H1 (cell line): ENCODE measurements around the gene SLC2A13. TPM values are rescaled to one million over a fixed set of nuclear protein-coding genes. Genes with fewer than 3 reads are reported as not detected.

Experiments
- CTCF ChIA-PET: fragments of 300-600 bp; sonication (Branson Sonifier 250); formaldehyde crosslinking; loops from one replicate; lab custom pipeline; 2021; ENCODE audit not compliant: partially characterized antibody; lab: Charles Lee
- POLR2A ChIA-PET: fragments of 300-600 bp; sonication (Branson Sonifier 250); formaldehyde crosslinking; loops from one replicate; lab custom pipeline; 2021; ENCODE audit warnings: inconsistent platforms; ENCODE audit not compliant: partially characterized antibody; lab: Charles Lee
- DNase-seq, 2 experiments: peaks; one replicate each; pipeline versions ENCODE4 v3.0.0 to v3.0.0-alpha.2; 2010 to 2022; ENCODE audit warnings: low spot score in 2 of 2, low read depth in 1 of 2, mixed read lengths in 1 of 2
- FAIRE-seq: peaks from 2 replicates; lab custom pipeline; 2011; peaks lifted over from hg19 to GRCh38; lab: Jason Lieb, UNC
- H2AFZ ChIP-seq: 2 replicates; pipeline ENCODE4 v1.8.1; 2012; ENCODE audit warnings: low read length, inconsistent platforms
- H2AK5ac ChIP-seq: 2 replicates; pipeline ENCODE4 v1.6.1; 2013; ENCODE audit warnings: low read depth, low read length
- H2BK120ac ChIP-seq: replicated peaks from 2 replicates; pipeline ENCODE3; 2013; ENCODE audit warnings: low read depth, low read length, inconsistent platforms
- H2BK12ac ChIP-seq: 2 replicates; pipeline ENCODE4 v1.6.1; 2013; ENCODE audit warnings: low read depth, low read length
- H2BK15ac ChIP-seq: 2 replicates; pipeline ENCODE4 v1.6.1; 2013; ENCODE audit warnings: low read length
- H2BK20ac ChIP-seq: 2 replicates; pipeline ENCODE4 v1.6.1; 2013; ENCODE audit warnings: low read length
- H2BK5ac ChIP-seq: 2 replicates; pipeline ENCODE4 v1.6.1; 2013; ENCODE audit warnings: low read depth, low read length
- H3K14ac ChIP-seq: 2 replicates; pipeline ENCODE4 v1.6.1; 2013; ENCODE audit warnings: inconsistent platforms; ENCODE audit not compliant: insufficient read length
- H3K18ac ChIP-seq: 2 replicates; pipeline ENCODE4 v1.6.1; 2013; ENCODE audit warnings: low read length; ENCODE audit errors: extremely low read depth
- H3K23ac ChIP-seq: 2 replicates; pipeline ENCODE4 v1.6.1; 2013; ENCODE audit warnings: inconsistent platforms; ENCODE audit not compliant: insufficient read length
- H3K23me2 ChIP-seq: 2 replicates; pipeline ENCODE4 v1.6.1; 2013; ENCODE audit warnings: low read depth, low read length
- H3K27ac ChIP-seq: 2 replicates; pipeline ENCODE4 v1.6.1; 2011; ENCODE audit warnings: low read depth, low read length, inconsistent platforms
- H3K27me3 ChIP-seq, 4 experiments: replicated peaks in 1 of 4; 1 replicate in 1 of 4; 2 replicates in 3 of 4; pipeline versions ENCODE4 v1.6.1 to v1.8.1; 2011 to 2013; ENCODE audit warnings: low read length in 3 of 4, mild to moderate bottlenecking in 3 of 4, inconsistent platforms in 2 of 4, mixed read lengths in 2 of 4, moderate library complexity in 1 of 4; ENCODE audit not compliant: control insufficient read depth in 3 of 4, insufficient read depth in 3 of 4; ENCODE audit errors: extremely low read depth in 1 of 4
- H3K36me3 ChIP-seq, 4 experiments: 2 replicates each; pipeline versions ENCODE4 v1.6.1 to v1.8.1; 2011 to 2013; ENCODE audit warnings: mild to moderate bottlenecking in 4 of 4, low read length in 3 of 4, moderate library complexity in 2 of 4, control low read depth in 1 of 4, inconsistent platforms in 1 of 4; ENCODE audit not compliant: insufficient read depth in 4 of 4, control insufficient read depth in 2 of 4
- H3K4ac ChIP-seq: replicated peaks from 2 replicates; pipeline ENCODE3; 2013; ENCODE audit warnings: low read length, low read depth, mixed read lengths, inconsistent platforms; ENCODE audit not compliant: insufficient read length
- H3K4me1 ChIP-seq, 4 experiments: replicated peaks in 1 of 4; 1 replicate in 1 of 4; 2 replicates in 3 of 4; pipeline versions ENCODE4 v1.6.1 to v1.8.1; 2011 to 2013; ENCODE audit warnings: low read length in 3 of 4, inconsistent platforms in 2 of 4, mixed read lengths in 1 of 4; ENCODE audit not compliant: insufficient read depth in 4 of 4, control insufficient read depth in 3 of 4
- H3K4me2 ChIP-seq, 2 experiments: 2 replicates each; pipeline versions ENCODE4 v1.6.1 to v1.8.1; 2011 to 2013; ENCODE audit warnings: low read depth in 2 of 2, low read length in 2 of 2, control low read depth in 1 of 2, inconsistent platforms in 1 of 2, mild to moderate bottlenecking in 1 of 2; ENCODE audit not compliant: insufficient read depth in 1 of 2
- H3K4me3 ChIP-seq, 4 experiments: fragments of 200-600, 300-600 bp in 1 of 4; sonication (generic), shearing (Covaris generic), sonication (Bioruptor Twin) in 1 of 4; 2 replicates each; pipeline versions ENCODE4 v1.5.1 to v1.8.1; 2011 to 2016; ENCODE audit warnings: low read length in 4 of 4, low read depth in 3 of 4, control low read depth in 2 of 4, inconsistent platforms in 2 of 4, mild to moderate bottlenecking in 2 of 4, mixed read lengths in 1 of 4, moderate library complexity in 1 of 4; ENCODE audit not compliant: insufficient read depth in 2 of 4; ENCODE audit errors: extremely low read depth in 1 of 4
- H3K56ac ChIP-seq: replicated peaks from 2 replicates; pipeline ENCODE3; 2013; ENCODE audit warnings: low read depth, mild to moderate bottlenecking, mixed read lengths, low read length, inconsistent platforms; ENCODE audit not compliant: insufficient read length
- H3K79me1 ChIP-seq: 2 replicates; pipeline ENCODE4 v1.6.1; 2013; ENCODE audit warnings: low read depth, low read length, control low read depth
- H3K79me2 ChIP-seq, 2 experiments: 2 replicates each; pipeline versions ENCODE4 v1.6.1 to v1.8.1; 2012 to 2013; ENCODE audit warnings: low read length in 2 of 2, mild to moderate bottlenecking in 2 of 2, inconsistent platforms in 1 of 2; ENCODE audit not compliant: insufficient read depth in 2 of 2, control insufficient read depth in 1 of 2
- H3K9ac ChIP-seq, 4 experiments: replicated peaks in 1 of 4; 1 replicate in 1 of 4; 2 replicates in 3 of 4; pipeline versions ENCODE4 v1.6.1 to v1.8.1; 2011 to 2013; ENCODE audit warnings: low read depth in 3 of 4, low read length in 3 of 4, control low read depth in 2 of 4, mild to moderate bottlenecking in 2 of 4, moderate library complexity in 2 of 4, inconsistent platforms in 1 of 4; ENCODE audit errors: extremely low read depth in 1 of 4
- H3K9me3 ChIP-seq, 2 experiments: 2 replicates each; pipeline versions ENCODE4 v1.6.1 to v1.8.1; 2012 to 2013; ENCODE audit warnings: mild to moderate bottlenecking in 2 of 2, moderate library complexity in 2 of 2, control low read depth in 1 of 2, inconsistent platforms in 1 of 2, low read depth in 1 of 2, low read length in 1 of 2, mixed read lengths in 1 of 2; ENCODE audit not compliant: insufficient read depth in 2 of 2
- H4K20me1 ChIP-seq, 2 experiments: replicated peaks in 1 of 2; 2 replicates each; pipeline versions ENCODE3 to v1.8.1; 2011 to 2013; ENCODE audit warnings: inconsistent platforms in 2 of 2, low read length in 2 of 2, mild to moderate bottlenecking in 1 of 2; ENCODE audit not compliant: insufficient read depth in 2 of 2, control insufficient read depth in 1 of 2
- H4K5ac ChIP-seq: 2 replicates; pipeline ENCODE4 v1.6.1; 2013; ENCODE audit warnings: low read length, low read depth, mixed read lengths, inconsistent platforms; ENCODE audit not compliant: insufficient read length
- H4K8ac ChIP-seq: 2 replicates; pipeline ENCODE4 v1.8.0; 2013; ENCODE audit warnings: mild to moderate bottlenecking, moderate library complexity, low read length, inconsistent platforms; ENCODE audit not compliant: insufficient read depth; ENCODE audit errors: extremely low read depth
- H4K91ac ChIP-seq: replicated peaks from 2 replicates; pipeline ENCODE3; 2013; ENCODE audit warnings: low read length, mixed read lengths, inconsistent platforms; ENCODE audit not compliant: insufficient read length
- CBX8 ChIP-seq: fragments of 300-800, 300-1000 bp; sonication (generic); IDR thresholded peaks from 2 replicates; pipeline ENCODE4 v1.7.1; 2016; ENCODE audit warnings: low read depth, low read length, borderline replicate concordance
- CTBP2 ChIP-seq: IDR thresholded peaks from 2 replicates; pipeline ENCODE4 v1.7.0; 2011; ENCODE audit warnings: borderline replicate concordance, mild to moderate bottlenecking, moderate library complexity, mixed read lengths, low read length; ENCODE audit not compliant: insufficient read depth, insufficient read length
- E2F6 ChIP-seq: IDR thresholded peaks from 2 replicates; pipeline ENCODE4 v1.6.1; 2012; ENCODE audit warnings: inconsistent platforms
- EGR1 ChIP-seq: IDR thresholded peaks from 2 replicates; pipeline ENCODE4 v1.6.1; 2011; ENCODE audit warnings: low read depth, low read length, borderline replicate concordance
- EP300 ChIP-seq, 2 experiments: IDR thresholded peaks; 1 replicate in 1 of 2; 2 replicates in 1 of 2; pipeline ENCODE4 v1.6.1; 2011 to 2012; ENCODE audit warnings: low read depth in 2 of 2, low read length in 2 of 2, mild to moderate bottlenecking in 2 of 2, borderline replicate concordance in 1 of 2, inconsistent platforms in 1 of 2, moderate library complexity in 1 of 2
- GTF2F1 ChIP-seq: IDR thresholded peaks from 2 replicates; pipeline ENCODE4 v1.6.1; 2012; ENCODE audit warnings: low read depth, low read length, improper control_type of control experiment, borderline replicate concordance
- MAFK ChIP-seq: IDR thresholded peaks from 2 replicates; pipeline ENCODE4 v1.6.1; 2012; ENCODE audit warnings: low read depth, mild to moderate bottlenecking, improper control_type of control experiment, low read length
- NRF1 ChIP-seq: IDR thresholded peaks from 2 replicates; pipeline ENCODE4 v1.6.1; 2011; ENCODE audit warnings: mild to moderate bottlenecking, low read depth, low read length, improper control_type of control experiment
- POLR2A ChIP-seq, 2 experiments: IDR thresholded peaks; 1 replicate in 1 of 2; 2 replicates in 1 of 2; pipeline ENCODE4 v1.6.1; 2011; ENCODE audit warnings: low read depth in 2 of 2, low read length in 2 of 2, mild to moderate bottlenecking in 2 of 2; ENCODE audit errors: control extremely low read depth in 1 of 2
- RNF2 ChIP-seq: fragments of 200-900, 300-1000 bp; sonication (generic); IDR thresholded peaks from 2 replicates; pipeline ENCODE4 v1.7.1; 2016; ENCODE audit warnings: borderline replicate concordance, low read depth, mild to moderate bottlenecking, antibody characterized with exemption, low read length; ENCODE audit not compliant: poor library complexity, severe bottlenecking; ENCODE audit errors: missing control alignments
- YY1 ChIP-seq: IDR thresholded peaks from 2 replicates; pipeline ENCODE4 v1.6.1; 2011; ENCODE audit warnings: low read depth, mild to moderate bottlenecking, low read length
- WGBS, 2 experiments: shearing (Covaris generic) in 1 of 2; methylation state at CpG; one replicate each; pipeline versions ENCODE4 v1.1.6 to v1.1.7; 2013 to 2015; ENCODE audit warnings: low lambda C conversion rate in 2 of 2, mixed read lengths in 2 of 2, inconsistent platforms in 1 of 2, low coverage in 1 of 2, missing lambda C conversion rate in 1 of 2; ENCODE audit not compliant: insufficient replicate concordance in 2 of 2, insufficient coverage in 1 of 2, insufficient read length in 1 of 2; ENCODE audit errors: extremely low coverage in 1 of 2, missing lambda C conversion rate in 1 of 2; 5-methylcytosine and 5-hydroxymethylcytosine counted together
- polyA plus RNA-seq, 7 experiments: library from polyadenylated mRNA; depleted of rRNA in 3 of 7; stranded (reverse) in 5 of 7; unstranded in 2 of 7; fragments of >200 nt in 5 of 7; fragments of 200-250 nt in 2 of 7; gene quantifications; 1 replicate in 5 of 7; 2 replicates in 1 of 7; 4 replicates in 1 of 7; pipeline versions ENCODE4 v1.2.1 to v1.2.3, GENCODE V29; 2011 to 2013; ENCODE audit warnings: missing spikeins in 2 of 7, mixed read lengths in 2 of 7
- total RNA-seq: library from RNA; stranded (reverse); fragmentation: NEBNext Ultra II Directional; extraction: Animal tissue kit (Norgen Biotek cat#: 25700); gene quantifications from 2 replicates; pipeline ENCODE4 v1.2.1, GENCODE V29; 2021

Gene SLC2A13
- total and polyA plus RNA-seq, 2 of the 8 experiments (the other 6 are each of a cell fraction or from before 2014, with no cell fraction given) = 2.8 to 9.6 TPM

GRCh38 chr12:39989501-39989900 is 116.4 kb downstream of the SLC2A13 start:
- Histone ChIP-seq H4K20me1 (peaks cover 0 to 2% of the 10 kb centered on the region in 2 experiments), H3K4me3 (no peak overlapping the region), H2AK5ac (no peak overlapping the region), H3K23ac (no peak overlapping the region), H2BK5ac (no peak overlapping the region), H3K56ac (no peak overlapping the region), H3K23me2 (no peaks in the 10 kb centered on the region; the same call in 1 of the 2 replicates), H3K9me3 (no peaks in the 10 kb centered on the region), H3K79me1 (no peaks in the 10 kb centered on the region), H4K91ac (no peak overlapping the region), H3K4ac (no peak overlapping the region), H3K36me3 (no peaks in the 10 kb centered on the region), H3K4me2 (no peak overlapping the region), H3K14ac (no peak overlapping the region), H2BK15ac (no peak overlapping the region), H3K27ac (no peak overlapping the region), H3K18ac (no peak overlapping the region), H4K8ac (no peak overlapping the region), H2AFZ (no peak overlapping the region), H3K79me2 (no peaks in the 10 kb centered on the region), H2BK20ac (no peak overlapping the region), H3K4me1 (peaks cover 0 to 5% (median 2%) of the 10 kb centered on the region in 4 experiments; a peak in 2 of 7 replicates), H4K5ac (no peak overlapping the region), H2BK12ac (no peak overlapping the region), H2BK120ac (no peak overlapping the region), H3K9ac (no peak overlapping the region), H3K27me3 (peaks cover 0 to 1% (median 0%) of the 10 kb centered on the region in 4 experiments; a peak in 1 of 7 replicates)
- 100% methylated on average over 1 of the region's 1 CpG; no CpG with 5 or more reads in 1 of the 2 experiments for WGBS, 2 experiments
- ChIA-PET POLR2A (no interaction called here), CTCF (interaction anchor here (0.9 to 1.6 kb wide), 4 partner anchors 126 to 191 kb away, joined by 3 to 4 read pairs (median 3); no protein-coding TSS in a partner anchor)
- DNase-seq (no peak), FAIRE-seq (no peak)
- TF ChIP-seq CTBP2 (no peak), YY1 (no peak), CBX8 (no peak), EGR1 (no peak), NRF1 (no peak), POLR2A (IDR thresholded peaks at IDR 0.05; ENCODE audit: control extremely low read depth in 1 of 2, low read depth in 2 of 2, low read length in 2 of 2) (no peak), E2F6 (no peak), GTF2F1 (no peak), EP300 (IDR thresholded peaks at IDR 0.05; ENCODE audit: borderline replicate concordance in 1 of 2, low read depth in 2 of 2, low read length in 2 of 2) (no peak), RNF2 (no peak), MAFK (no peak)
